ENCODE data around the gene TPST1. TPM values are rescaled to one million over a fixed set of nuclear protein-coding genes. Genes with fewer than 3 reads are reported as not detected.
A peak's percentile ranks its signal among the peaks of the same experiment; 100 is the strongest.

The TPST1 gene
- total RNA-seq (2021; fragmentation: NEBNext Ultra II Directional; extraction: Animal tissue kit (Norgen Biotek cat#: 25700)) (14.9 and 18.4 TPM in 2 replicates), polyA plus RNA-seq (2011; rRNA removed) (8.2 and 8.6 TPM in 2 replicates), polyA minus RNA-seq (2011; rRNA and poly(A)+ RNA removed) (49.6 and 52.9 TPM in 2 replicates)
- 12.8 TPM for polyA plus RNA-seq (2011; cell fraction: cytosol; rRNA removed)
- 11.5 TPM for polyA plus RNA-seq (2011; cell fraction: nucleus; rRNA removed)
- polyA plus RNA-seq (2012, experiment 1 of 2) = 10.6 to 15.3 TPM (median 12.7 TPM) in 4 replicates
- 4.2 TPM for polyA plus RNA-seq (2012, experiment 2 of 2)
- polyA plus RNA-seq (2013, experiment 1 of 2) = 17.5 TPM
- 17.6 TPM for polyA plus RNA-seq (2013, experiment 2 of 2)
- polyA minus RNA-seq (2011; cell fraction: cytosol; rRNA and poly(A)+ RNA removed) = 15.6 TPM
- polyA minus RNA-seq (2011; cell fraction: nucleus; rRNA and poly(A)+ RNA removed) = 44.9 TPM
- long read RNA-seq, experiment 1, partial matches to known transcripts = 1 of 10 reads
- long read RNA-seq, experiment 1, other reads (novel, unspliced or antisense) = 9 of 10 reads
- long read RNA-seq, experiment 2, partial matches to known transcripts = 1 of 2 reads
- long read RNA-seq, experiment 2, other reads (novel, unspliced or antisense) = 1 of 2 reads

DNA sequence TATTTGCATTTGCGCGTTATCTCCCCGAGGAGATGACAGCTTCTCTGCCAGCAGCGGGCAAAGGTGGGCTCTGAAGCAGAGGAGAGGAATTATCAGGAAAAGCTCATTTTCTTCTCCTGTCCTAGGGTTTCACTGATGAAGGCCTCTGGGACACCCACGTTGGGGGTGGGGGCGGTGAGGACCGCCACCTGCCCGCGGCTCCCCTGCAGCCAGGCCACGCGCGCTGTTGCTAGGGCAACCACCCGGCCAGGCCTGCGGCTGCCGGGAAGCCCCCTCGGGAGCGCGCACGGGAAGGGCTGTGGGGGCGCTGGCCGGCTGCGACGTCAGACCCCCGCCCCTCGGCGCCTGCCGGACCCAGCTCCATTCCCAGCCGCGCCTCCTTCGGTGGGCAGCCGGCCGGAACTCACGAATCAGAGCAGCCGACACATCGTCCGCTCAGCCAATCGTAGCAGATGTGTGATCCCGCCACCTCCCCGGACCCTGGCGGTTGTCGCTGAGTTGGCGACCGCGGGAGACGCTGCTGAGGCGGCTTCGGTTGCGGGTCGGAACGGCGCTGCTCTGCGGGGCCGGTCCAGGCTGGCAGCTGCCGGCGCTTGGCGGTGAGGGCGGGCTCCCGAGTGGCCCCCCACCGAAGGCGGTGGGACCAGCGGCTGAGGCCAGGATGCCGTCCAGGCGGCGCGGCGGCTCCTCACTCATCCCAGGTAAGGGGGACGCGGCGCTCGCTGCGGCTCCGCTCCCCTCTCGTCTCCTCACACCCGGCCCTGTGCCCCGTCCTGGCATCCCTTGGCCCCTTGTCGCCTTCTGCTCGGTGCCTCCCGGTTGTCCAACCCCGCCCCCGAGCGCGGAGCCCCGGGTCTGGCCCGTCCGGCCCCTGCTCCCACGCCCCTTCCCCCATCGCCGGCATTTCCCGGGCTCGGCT, at the start of gene TPST1:
Gene TPST1, plus strand, starts transcription at position 513 of the 919 bp plus-strand sequence. CDS start 35,092 bp downstream, outside the sequence.
- Histone ChIP-seq H2BK15ac (ENCODE audit: low read length) (peak within 1 kb of the TSS; percentile 88; the same call in 1 of the 2 replicates), H4K91ac (replicated peaks; ENCODE audit: insufficient read length, low read length) (peak within 1 kb of the TSS; percentile 69), H3K14ac (ENCODE audit: insufficient read length) (no peak within 1 kb of the TSS), H4K5ac (ENCODE audit: insufficient read length, low read depth, low read length) (peak within 1 kb of the TSS; percentile 44), H3K4me3 (ENCODE audit: extremely low read depth in 1 of 4, insufficient read depth in 2 of 4, low read depth in 3 of 4, low read length in 4 of 4) (peak within 1 kb of the TSS; percentile 81 to 93 (median 90)), H3K4ac (replicated peaks; ENCODE audit: insufficient read length, low read depth, low read length) (no peak within 1 kb of the TSS), H2AK5ac (ENCODE audit: low read depth, low read length) (no peak within 1 kb of the TSS), H3K9me3 (ENCODE audit: insufficient read depth in 2 of 2, low read depth in 1 of 2, low read length in 1 of 2) (no peaks in the 10 kb centered on the region), H3K4me2 (ENCODE audit: insufficient read depth in 1 of 2, low read depth in 2 of 2, low read length in 2 of 2) (peak within 1 kb of the TSS; percentile 79 to 87), H3K23ac (ENCODE audit: insufficient read length) (no peak within 1 kb of the TSS), H3K4me1 (replicated peaks in 1 of 4; ENCODE audit: control insufficient read depth in 3 of 4, insufficient read depth in 4 of 4, low read length in 3 of 4) (peaks cover 0 to 4% (median 2%) of the 10 kb centered on the region in 4 experiments; a peak in 4 of 7 replicates), H4K8ac (ENCODE audit: extremely low read depth, insufficient read depth, low read length) (peak within 1 kb of the TSS; percentile 97), H3K36me3 (ENCODE audit: control insufficient read depth in 2 of 4, insufficient read depth in 4 of 4, low read length in 3 of 4) (no peaks in the 10 kb centered on the region), H2BK12ac (ENCODE audit: low read depth, low read length) (0 out of 2 replicates have a peak within 1 kb of the TSS, but pooled peaks have one; percentile 17), H2BK20ac (ENCODE audit: low read length) (peak within 1 kb of the TSS; percentile 29; the same call in 1 of the 2 replicates), H3K9ac (replicated peaks in 1 of 4; ENCODE audit: extremely low read depth in 1 of 4, low read depth in 3 of 4, low read length in 3 of 4) (peak within 1 kb of the TSS; percentile 67 to 91 (median 86)), H3K79me2 (ENCODE audit: control insufficient read depth in 1 of 2, insufficient read depth in 2 of 2, low read length in 2 of 2) (peaks cover 0 to 6% of the 10 kb centered on the region in 2 experiments; a peak in 1 of 4 replicates), H3K79me1 (ENCODE audit: low read depth, low read length) (no peaks in the 10 kb centered on the region; the same call in 1 of the 2 replicates), H3K27ac (ENCODE audit: low read depth, low read length) (peak within 1 kb of the TSS; percentile 64), H3K23me2 (ENCODE audit: low read depth, low read length) (peaks cover 9% of the 10 kb centered on the region), H3K27me3 (replicated peaks in 1 of 4; ENCODE audit: control insufficient read depth in 3 of 4, extremely low read depth in 1 of 4, insufficient read depth in 3 of 4, low read length in 3 of 4) (no peaks in the 10 kb centered on the region), H4K20me1 (replicated peaks in 1 of 2; ENCODE audit: control insufficient read depth in 1 of 2, insufficient read depth in 2 of 2, low read length in 2 of 2) (peaks cover 0 to 2% of the 10 kb centered on the region in 2 experiments), H3K18ac (ENCODE audit: extremely low read depth, low read length) (peak within 1 kb of the TSS; percentile 78; the same call in 1 of the 2 replicates), H2BK120ac (replicated peaks; ENCODE audit: low read depth, low read length) (no peak within 1 kb of the TSS), H2AFZ (ENCODE audit: low read length) (peak within 1 kb of the TSS; percentile 79), H3K56ac (replicated peaks; ENCODE audit: insufficient read length, low read depth, low read length) (peak within 1 kb of the TSS; percentile 39), H2BK5ac (ENCODE audit: low read depth, low read length) (no peak within 1 kb of the TSS; the same call in 1 of the 2 replicates)
- WGBS, 2 experiments (ENCODE audit: extremely low coverage in 1 of 2, insufficient coverage in 1 of 2, insufficient read length in 1 of 2, insufficient replicate concordance in 2 of 2, low coverage in 1 of 2, low lambda C conversion rate in 2 of 2, missing lambda C conversion rate in 1 of 2) = 3% methylated on average over 51 of the region's 90 CpGs; no CpG with 5 or more reads in 1 of the 2 experiments
- POLR2A ChIA-PET (ENCODE audit: partially characterized antibody) = interaction anchor here (0.6 to 1.5 kb wide), 13 partner anchors 9 to 181 kb away, joined by 3 to 6 read pairs (median 3); partner anchors contain the start of gene CRCP
- FAIRE-seq (no peak), DNase-seq (ENCODE audit: low read depth in 1 of 2, low spot score in 2 of 2) (peak; percentile 88 to 99)
- CTCF ChIA-PET (ENCODE audit: partially characterized antibody) = interaction anchor here (0.6 to 2.0 kb wide), 11 partner anchors 8 to 274 kb away, joined by 3 to 5 read pairs (median 3); no protein-coding TSS in a partner anchor
- TF ChIP-seq SP2 (IDR thresholded peaks at IDR 0.05; ENCODE audit: low read length) (no peak), ZNF274 (IDR thresholded peaks at IDR 0.05; ENCODE audit: borderline replicate concordance, extremely low read depth, low read length) (no peak), EZH2 (IDR thresholded peaks at IDR 0.05; ENCODE audit: low read depth, low read length, severe bottlenecking) (no peak), CREB1 (IDR thresholded peaks at IDR 0.05) (peak; percentile 76)

All from H1 (cell line).